ENCODE measurements around the gene ZBP1.

ZBP1 gene

GRCh38 chr20:57592263-57593092 is 27.7 kb downstream of the ZBP1 start:
- Histone ChIP-seq H3K4me1 (ENCODE audit: control insufficient read depth in 5 of 5, insufficient read depth in 5 of 5, low read length in 5 of 5) (peaks cover 0 to 38% (median 33%) of the 10 kb centered on the region in 5 donors), H3K27me3 (ENCODE audit: control insufficient read depth in 5 of 5, insufficient read depth in 4 of 5, low read length in 5 of 5) (peaks cover 0 to 2% (median 0%) of the 10 kb centered on the region in 5 donors), H3K4me3 (ENCODE audit: low read depth in 1 of 5, low read length in 5 of 5) (no peak overlapping the region), H3K9ac (ENCODE audit: low read length in 5 of 5) (peak overlapping the region in 1 of 5 donors; percentile 44), H3K9me3 (ENCODE audit: control insufficient read depth in 5 of 5, low read length in 5 of 5) (peaks cover 0 to 8% (median 5%) of the 10 kb centered on the region in 5 donors), H3K36me3 (ENCODE audit: control insufficient read depth in 5 of 5, insufficient read depth in 5 of 5, low read length in 5 of 5) (no peaks in the 10 kb centered on the region), H3K27ac (ENCODE audit: low read depth, low read length) (no peak overlapping the region)

GRCh38 chr20:57591289-57592229 is 28.7 kb downstream of the ZBP1 start:
- Histone ChIP-seq H3K27ac (ENCODE audit: low read depth, low read length) (no peak overlapping the region), H3K4me3 (ENCODE audit: low read depth in 1 of 5, low read length in 5 of 5) (no peak overlapping the region)

GRCh38 chr20:57590485-57591288 is 29.5 kb downstream of the ZBP1 start:
- peak overlapping the region; percentile 57 for H3K27ac ChIP-seq (ENCODE audit: low read depth, low read length)
- peaks cover 0 to 43% (median 35%) of the 10 kb centered on the region in 5 donors for H3K4me1 ChIP-seq (ENCODE audit: control insufficient read depth in 5 of 5, insufficient read depth in 5 of 5, low read length in 5 of 5)
- peaks cover 0 to 4% (median 0%) of the 10 kb centered on the region in 5 donors for H3K27me3 ChIP-seq (ENCODE audit: control insufficient read depth in 5 of 5, insufficient read depth in 4 of 5, low read length in 5 of 5)
- H3K9ac ChIP-seq (ENCODE audit: low read length in 5 of 5), result no peak overlapping the region
- peaks cover 0 to 11% (median 6%) of the 10 kb centered on the region in 5 donors for H3K9me3 ChIP-seq (ENCODE audit: control insufficient read depth in 5 of 5, low read length in 5 of 5)
- no peak overlapping the region for H3K4me3 ChIP-seq (ENCODE audit: low read depth in 1 of 5, low read length in 5 of 5)
- H3K36me3 ChIP-seq (ENCODE audit: control insufficient read depth in 5 of 5, insufficient read depth in 5 of 5, low read length in 5 of 5), result no peaks in the 10 kb centered on the region

More at GRCh38 chr20:57591289-57592229, 28.7 kb downstream of the ZBP1 start:
- peaks cover 0 to 11% (median 6%) of the 10 kb centered on the region in 5 donors for H3K9me3 ChIP-seq (ENCODE audit: control insufficient read depth in 5 of 5, low read length in 5 of 5)
- H3K36me3 ChIP-seq (ENCODE audit: control insufficient read depth in 5 of 5, insufficient read depth in 5 of 5, low read length in 5 of 5), result no peaks in the 10 kb centered on the region
- peaks cover 0 to 2% (median 0%) of the 10 kb centered on the region in 5 donors for H3K27me3 ChIP-seq (ENCODE audit: control insufficient read depth in 5 of 5, insufficient read depth in 4 of 5, low read length in 5 of 5)
- peaks cover 0 to 35% (median 26%) of the 10 kb centered on the region in 5 donors for H3K4me1 ChIP-seq (ENCODE audit: control insufficient read depth in 5 of 5, insufficient read depth in 5 of 5, low read length in 5 of 5)
- no peak overlapping the region for H3K9ac ChIP-seq (ENCODE audit: low read length in 5 of 5)

- H3K4me1 ChIP-seq (ENCODE audit: control insufficient read depth in 5 of 5, insufficient read depth in 5 of 5, low read length in 5 of 5), result peaks cover 5 to 51% (median 43%) of the 10 kb centered on the region in 5 donors
- H3K27ac ChIP-seq (ENCODE audit: low read depth, low read length), result peak overlapping the region; percentile 57
- peaks cover 0 to 9% (median 0%) of the 10 kb centered on the region in 5 donors for H3K27me3 ChIP-seq (ENCODE audit: control insufficient read depth in 5 of 5, insufficient read depth in 4 of 5, low read length in 5 of 5)
- H3K4me3 ChIP-seq (ENCODE audit: low read depth in 1 of 5, low read length in 5 of 5), result no peak overlapping the region
- peaks cover 0 to 11% (median 6%) of the 10 kb centered on the region in 5 donors for H3K9me3 ChIP-seq (ENCODE audit: control insufficient read depth in 5 of 5, low read length in 5 of 5)
- no peak overlapping the region for H3K9ac ChIP-seq (ENCODE audit: low read length in 5 of 5)
- no peaks in the 10 kb centered on the region for H3K36me3 ChIP-seq (ENCODE audit: control insufficient read depth in 5 of 5, insufficient read depth in 5 of 5, low read length in 5 of 5)
Measured at GRCh38 chr20:57589728-57590484, 30.3 kb downstream of the ZBP1 start.

- peaks cover 0 to 11% (median 6%) of the 10 kb centered on the region in 5 donors for H3K9me3 ChIP-seq (ENCODE audit: control insufficient read depth in 5 of 5, low read length in 5 of 5)
- peak overlapping the region; percentile 57 for H3K27ac ChIP-seq (ENCODE audit: low read depth, low read length)
- H3K4me3 ChIP-seq (ENCODE audit: low read depth in 1 of 5, low read length in 5 of 5), result no peak overlapping the region
- no peak overlapping the region for H3K9ac ChIP-seq (ENCODE audit: low read length in 5 of 5)
- H3K27me3 ChIP-seq (ENCODE audit: control insufficient read depth in 5 of 5, insufficient read depth in 4 of 5, low read length in 5 of 5), result peaks cover 0 to 13% (median 0%) of the 10 kb centered on the region in 5 donors
- no peaks in the 10 kb centered on the region for H3K36me3 ChIP-seq (ENCODE audit: control insufficient read depth in 5 of 5, insufficient read depth in 5 of 5, low read length in 5 of 5)
- H3K4me1 ChIP-seq (ENCODE audit: control insufficient read depth in 5 of 5, insufficient read depth in 5 of 5, low read length in 5 of 5), result peaks cover 5 to 55% (median 45%) of the 10 kb centered on the region in 5 donors
Measured at GRCh38 chr20:57589123-57589727, 31.0 kb downstream of the ZBP1 start.

GRCh38 chr20:57588596-57588995 is 31.6 kb downstream of the ZBP1 start:
- peaks cover 0 to 11% (median 6%) of the 10 kb centered on the region in 5 donors for H3K9me3 ChIP-seq (ENCODE audit: control insufficient read depth in 5 of 5, low read length in 5 of 5)
- peaks cover 5 to 51% (median 39%) of the 10 kb centered on the region in 5 donors for H3K4me1 ChIP-seq (ENCODE audit: control insufficient read depth in 5 of 5, insufficient read depth in 5 of 5, low read length in 5 of 5)
- H3K4me3 ChIP-seq (ENCODE audit: low read depth in 1 of 5, low read length in 5 of 5), result no peak overlapping the region
- no peaks in the 10 kb centered on the region for H3K36me3 ChIP-seq (ENCODE audit: control insufficient read depth in 5 of 5, insufficient read depth in 5 of 5, low read length in 5 of 5)
- H3K9ac ChIP-seq (ENCODE audit: low read length in 5 of 5), result no peak overlapping the region
- H3K27ac ChIP-seq (ENCODE audit: low read depth, low read length), result no peak overlapping the region
- H3K27me3 ChIP-seq (ENCODE audit: control insufficient read depth in 5 of 5, insufficient read depth in 4 of 5, low read length in 5 of 5), result peaks cover 0 to 17% (median 0%) of the 10 kb centered on the region in 5 donors

GRCh38 chr20:57587989-57588377 is 32.2 kb downstream of the ZBP1 start:
- Histone ChIP-seq H3K4me1 (ENCODE audit: control insufficient read depth in 5 of 5, insufficient read depth in 5 of 5, low read length in 5 of 5) (peaks cover 7 to 51% (median 41%) of the 10 kb centered on the region in 5 donors), H3K9me3 (ENCODE audit: control insufficient read depth in 5 of 5, low read length in 5 of 5) (peaks cover 0 to 11% (median 6%) of the 10 kb centered on the region in 5 donors), H3K27me3 (ENCODE audit: control insufficient read depth in 5 of 5, insufficient read depth in 4 of 5, low read length in 5 of 5) (peaks cover 0 to 17% (median 0%) of the 10 kb centered on the region in 5 donors), H3K9ac (ENCODE audit: low read length in 5 of 5) (no peak overlapping the region), H3K4me3 (ENCODE audit: low read depth in 1 of 5, low read length in 5 of 5) (no peak overlapping the region), H3K36me3 (ENCODE audit: control insufficient read depth in 5 of 5, insufficient read depth in 5 of 5, low read length in 5 of 5) (no peaks in the 10 kb centered on the region), H3K27ac (ENCODE audit: low read depth, low read length) (no peak overlapping the region)

GRCh38 chr20:57587278-57587988 is 32.8 kb downstream of the ZBP1 start:
- Histone ChIP-seq H3K4me1 (ENCODE audit: control insufficient read depth in 5 of 5, insufficient read depth in 5 of 5, low read length in 5 of 5) (peaks cover 7 to 56% (median 47%) of the 10 kb centered on the region in 5 donors), H3K36me3 (ENCODE audit: control insufficient read depth in 5 of 5, insufficient read depth in 5 of 5, low read length in 5 of 5) (no peaks in the 10 kb centered on the region), H3K4me3 (ENCODE audit: low read depth in 1 of 5, low read length in 5 of 5) (no peak overlapping the region), H3K27me3 (ENCODE audit: control insufficient read depth in 5 of 5, insufficient read depth in 4 of 5, low read length in 5 of 5) (peaks cover 0 to 17% (median 0%) of the 10 kb centered on the region in 5 donors), H3K27ac (ENCODE audit: low read depth, low read length) (no peak overlapping the region), H3K9ac (ENCODE audit: low read length in 5 of 5) (no peak overlapping the region), H3K9me3 (ENCODE audit: control insufficient read depth in 5 of 5, low read length in 5 of 5) (peaks cover 0 to 11% (median 6%) of the 10 kb centered on the region in 5 donors)

All from subcutaneous abdominal adipose tissue (tissue), 5 donors.